ENCODE results near the gene TCEANC. TPM values are rescaled to one million over a fixed set of nuclear protein-coding genes. Genes with fewer than 3 reads are reported as not detected.

Gene TCEANC
- total RNA-seq, 2 experiments from 2014 or later = 4.3 to 4.6 TPM

- Mint-ChIP-seq H3K4me3 (no peak overlapping the region), H3K27me3 (no peaks in the 10 kb centered on the region), H3K9me3 (no peaks in the 10 kb centered on the region), H3K36me3 (ENCODE audit: low read depth) (peaks cover 15% of the 10 kb centered on the region), H3K27ac (no peak overlapping the region), H3K4me1 (peaks cover 51% of the 10 kb centered on the region)
- no peak for DNase-seq
- ChIA-PET CTCF (no interaction called here), POLR2A (interaction anchor here (1.4 kb wide), 1 partner anchor 38 kb away, joined by 4 read pairs; no protein-coding TSS in a partner anchor)
These were observed 42.7 kb downstream of the TCEANC start for GRCh38 chrX:13695601-13696115.

DNA sequence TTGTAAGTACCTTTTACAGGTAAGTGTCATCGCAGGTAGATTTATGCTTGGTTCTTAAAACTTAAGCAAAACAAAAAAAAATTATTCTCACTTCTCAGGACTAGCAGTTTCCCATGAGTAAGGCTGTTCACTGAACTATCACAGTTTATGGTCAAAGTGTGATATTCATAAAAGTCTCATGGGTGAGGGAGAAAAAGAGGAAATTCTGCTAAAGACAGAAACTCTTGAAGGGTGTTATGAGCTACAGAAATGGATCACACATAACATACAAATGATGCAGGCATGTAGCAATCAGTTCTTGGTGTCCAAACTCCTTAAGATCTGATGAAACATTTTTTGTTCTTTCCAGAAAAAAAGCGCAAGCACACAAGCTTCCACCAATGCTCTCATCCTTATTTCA lies 44.5 kb downstream of the TCEANC start:
- CTCF ChIA-PET = interaction anchor here (1.2 kb wide), 1 partner anchor 334 kb away, joined by 3 read pairs; no protein-coding TSS in a partner anchor
- DNase-seq = no peak
- Mint-ChIP-seq H3K4me3 (no peak overlapping the region), H3K27me3 (no peaks in the 10 kb centered on the region), H3K9me3 (no peaks in the 10 kb centered on the region), H3K27ac (no peak overlapping the region), H3K36me3 (ENCODE audit: low read depth) (peaks cover 21% of the 10 kb centered on the region), H3K4me1 (peaks cover 54% of the 10 kb centered on the region)
- POLR2A ChIA-PET = interaction anchor here (1.4 to 2.2 kb wide), 2 partner anchors 9 to 11 kb away, joined by 6 read pairs; partner anchors contain the start of gene RAB9A

GRCh38 chrX:13697976-13698375 lies 45.0 kb downstream of the TCEANC start:
- H3K4me3 Mint-ChIP-seq = no peak overlapping the region
- peaks cover 51% of the 10 kb centered on the region for H3K4me1 Mint-ChIP-seq
- no peak overlapping the region for H3K27ac Mint-ChIP-seq
- DNase-seq = no peak
- no peaks in the 10 kb centered on the region for H3K9me3 Mint-ChIP-seq
- ChIA-PET POLR2A (interaction anchor here (1.4 to 2.2 kb wide), 2 partner anchors 9 to 11 kb away, joined by 6 read pairs; partner anchors contain the start of gene RAB9A), CTCF (interaction anchor here (1.2 to 1.9 kb wide), 2 partner anchors 11 to 334 kb away, joined by 3 read pairs; no protein-coding TSS in a partner anchor)
- H3K27me3 Mint-ChIP-seq = no peaks in the 10 kb centered on the region
- peaks cover 21% of the 10 kb centered on the region for H3K36me3 Mint-ChIP-seq (ENCODE audit: low read depth)

DNA sequence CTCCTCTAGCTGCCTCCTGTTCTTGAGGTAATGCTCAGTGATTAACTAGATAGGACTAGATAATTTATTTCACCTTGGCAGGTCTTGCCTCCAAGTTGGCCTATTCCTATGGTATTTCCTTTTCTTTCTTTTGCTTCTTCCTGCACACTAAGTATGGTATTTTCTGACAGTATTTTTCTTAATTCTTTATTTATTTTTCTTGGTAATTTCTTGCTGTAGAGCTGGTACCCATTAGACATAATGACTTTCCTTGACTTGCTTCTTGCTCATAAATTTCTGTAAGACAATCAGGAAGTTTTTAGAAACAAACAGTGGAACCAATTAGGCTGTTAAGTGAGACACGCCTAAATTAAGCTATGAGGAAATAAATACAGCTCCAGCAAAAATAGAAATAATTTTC lies 45.5 kb downstream of the TCEANC start:
- no peaks in the 10 kb centered on the region for H3K27me3 Mint-ChIP-seq
- peaks cover 48% of the 10 kb centered on the region for H3K4me1 Mint-ChIP-seq
- ChIA-PET CTCF (interaction anchor here (1.2 to 1.9 kb wide), 2 partner anchors 10 to 333 kb away, joined by 3 read pairs; no protein-coding TSS in a partner anchor), POLR2A (interaction anchor here (1.1 to 2.2 kb wide), 2 partner anchors 10 to 38 kb away, joined by 3 to 6 read pairs; partner anchors contain the start of gene RAB9A)
- no peak overlapping the region for H3K27ac Mint-ChIP-seq
- H3K4me3 Mint-ChIP-seq = no peak overlapping the region
- no peak for DNase-seq
- H3K9me3 Mint-ChIP-seq = no peaks in the 10 kb centered on the region
- peaks cover 21% of the 10 kb centered on the region for H3K36me3 Mint-ChIP-seq (ENCODE audit: low read depth)

DNA sequence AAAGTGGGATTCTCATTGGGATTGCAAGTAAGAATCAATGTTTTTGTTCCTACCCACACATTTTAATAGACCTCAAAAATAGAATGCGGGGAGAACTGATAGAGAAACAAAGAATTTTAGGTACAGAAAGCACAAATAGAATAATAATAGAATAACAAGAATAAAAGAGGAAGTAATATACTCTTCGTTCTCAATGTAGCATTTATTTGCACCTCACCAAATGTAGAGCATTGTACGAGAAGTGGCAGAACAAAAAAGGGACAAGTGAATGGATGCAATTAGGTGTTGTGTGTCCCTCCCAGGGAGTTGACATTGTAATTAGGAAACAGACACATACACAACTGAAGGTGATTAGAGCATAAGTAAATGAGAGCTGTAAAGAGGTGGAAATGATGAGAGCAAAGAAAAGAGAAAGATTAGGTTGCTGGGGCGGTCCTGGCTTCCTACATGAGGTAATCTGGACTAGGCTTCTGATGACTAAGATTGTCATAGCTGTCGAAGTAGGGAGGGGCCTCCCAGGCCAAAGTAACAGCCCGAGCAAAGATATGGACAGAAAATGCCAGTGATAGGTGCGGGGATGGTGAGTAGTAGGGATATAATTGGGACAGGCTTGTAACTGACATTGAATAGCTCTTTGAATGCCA lies 46.4 kb downstream of the TCEANC start:
- Mint-ChIP-seq H3K4me1 (peaks cover 49% of the 10 kb centered on the region), H3K4me3 (no peak overlapping the region), H3K27me3 (no peaks in the 10 kb centered on the region), H3K27ac (no peak overlapping the region), H3K36me3 (ENCODE audit: low read depth) (peaks cover 23% of the 10 kb centered on the region), H3K9me3 (no peaks in the 10 kb centered on the region)
- no peak for DNase-seq
- ChIA-PET POLR2A (interaction anchor here (1.0 to 2.1 kb wide), 3 partner anchors 11 to 38 kb away, joined by 3 to 11 read pairs (median 3); partner anchors contain the start of gene RAB9A), CTCF (interaction anchor here (1.9 kb wide), 1 partner anchor 10 kb away, joined by 3 read pairs; no protein-coding TSS in a partner anchor)

DNA sequence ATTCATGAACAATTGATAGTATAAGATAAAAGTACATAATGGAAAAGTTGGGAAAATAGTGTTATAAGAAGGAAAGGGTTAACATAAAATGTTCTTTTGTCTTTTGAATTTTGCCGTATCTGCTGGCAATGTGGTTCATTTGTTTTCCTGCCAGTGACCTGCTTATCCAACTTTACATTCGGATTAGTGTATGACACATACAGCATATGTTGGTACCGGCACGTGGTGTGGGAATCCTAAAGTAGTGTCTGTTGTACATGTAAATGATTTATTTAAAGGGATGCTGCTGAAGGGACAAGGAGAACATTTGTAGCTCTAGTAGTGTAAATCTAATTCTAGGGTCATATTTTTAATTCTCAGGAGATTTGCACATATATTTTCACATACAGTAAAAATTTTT lies 47.4 kb downstream of the TCEANC start:
- DNase-seq = no peak
- H3K4me1 Mint-ChIP-seq = peaks cover 39% of the 10 kb centered on the region
- no peaks in the 10 kb centered on the region for H3K27me3 Mint-ChIP-seq
- no peak overlapping the region for H3K4me3 Mint-ChIP-seq
- peaks cover 19% of the 10 kb centered on the region for H3K36me3 Mint-ChIP-seq (ENCODE audit: low read depth)
- ChIA-PET CTCF (no interaction called here), POLR2A (interaction anchor here (0.6 to 2.1 kb wide), 2 partner anchors 12 to 677 kb away, joined by 3 to 11 read pairs; partner anchors contain the start of gene RAB9A)
- H3K27ac Mint-ChIP-seq = no peak overlapping the region
- no peaks in the 10 kb centered on the region for H3K9me3 Mint-ChIP-seq

GRCh38 chrX:13702111-13702789 lies 49.3 kb downstream of the TCEANC start:
- ChIA-PET CTCF (no interaction called here), POLR2A (interaction anchor here (1.3 kb wide), 1 partner anchor 32 kb away, joined by 5 read pairs; the partner anchor contains the start of genes OFD1 and TRAPPC2)
- Mint-ChIP-seq H3K36me3 (ENCODE audit: low read depth) (peaks cover 15% of the 10 kb centered on the region), H3K4me1 (peaks cover 32% of the 10 kb centered on the region), H3K27me3 (no peaks in the 10 kb centered on the region), H3K4me3 (no peak overlapping the region), H3K27ac (no peak overlapping the region), H3K9me3 (no peaks in the 10 kb centered on the region)
- no peak for DNase-seq

- Mint-ChIP-seq H3K4me3 (no peak overlapping the region), H3K36me3 (ENCODE audit: low read depth) (peaks cover 17% of the 10 kb centered on the region), H3K27ac (no peak overlapping the region), H3K27me3 (no peaks in the 10 kb centered on the region), H3K9me3 (no peaks in the 10 kb centered on the region), H3K4me1 (peaks cover 29% of the 10 kb centered on the region)
- DNase-seq = no peak
- POLR2A ChIA-PET = no interaction called here
- CTCF ChIA-PET = no interaction called here
These were observed 50.2 kb downstream of the TCEANC start for GRCh38 chrX:13703135-13703534.

DNA sequence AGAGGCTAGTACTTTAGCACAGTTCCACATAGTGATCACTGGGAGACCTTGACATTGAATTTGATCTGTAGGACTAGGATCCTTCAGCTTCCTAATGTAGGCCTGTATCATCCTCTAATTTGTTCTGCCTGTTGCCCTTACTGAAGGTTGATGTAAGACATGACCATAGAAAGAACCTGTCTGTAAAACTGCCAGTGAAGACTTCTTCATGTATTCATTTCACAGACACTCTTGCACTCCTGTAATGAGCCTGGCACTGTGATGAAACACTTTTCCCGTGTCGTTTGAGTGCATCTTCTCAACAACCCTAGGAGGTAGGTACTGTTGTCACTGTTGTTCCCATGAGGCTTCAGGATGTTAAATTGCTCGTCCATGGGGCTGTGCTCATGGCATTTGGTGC lies 50.6 kb downstream of the TCEANC start:
- DNase-seq = no peak
- Mint-ChIP-seq H3K27me3 (no peaks in the 10 kb centered on the region), H3K4me3 (no peak overlapping the region), H3K36me3 (ENCODE audit: low read depth) (peaks cover 19% of the 10 kb centered on the region), H3K27ac (no peak overlapping the region), H3K9me3 (no peaks in the 10 kb centered on the region), H3K4me1 (peaks cover 29% of the 10 kb centered on the region)
- ChIA-PET POLR2A (no interaction called here), CTCF (no interaction called here)

- H3K9me3 Mint-ChIP-seq = no peaks in the 10 kb centered on the region
- H3K36me3 Mint-ChIP-seq (ENCODE audit: low read depth) = peaks cover 46% of the 10 kb centered on the region
- no peak overlapping the region for H3K27ac Mint-ChIP-seq
- H3K27me3 Mint-ChIP-seq = no peaks in the 10 kb centered on the region
- no peak for DNase-seq
- peaks cover 2% of the 10 kb centered on the region for H3K4me1 Mint-ChIP-seq
- CTCF ChIA-PET = no interaction called here
- POLR2A ChIA-PET = interaction anchor here (0.6 to 1.0 kb wide), 2 partner anchors 23 to 25 kb away, joined by 3 to 5 read pairs; partner anchors contain the start of genes OFD1 and TRAPPC2
- H3K4me3 Mint-ChIP-seq = no peak overlapping the region
These were observed 58.2 kb downstream of the TCEANC start for GRCh38 chrX:13711141-13711540.

Other genes starting within 250 kb of the TCEANC start
- 1 to 10 TPM; 3.3 to 3.8 TPM for gene EGFL6, start 83.5 kb upstream of the TCEANC start, total RNA-seq
- gene RAB9A, start 36.0 kb downstream of the TCEANC start, total RNA-seq = 10 to 100 TPM; 16.8 to 17.5 TPM
- 10 to 100 TPM; 21.0 to 22.6 TPM for gene TRAPPC2, start 81.5 kb downstream of the TCEANC start, total RNA-seq
- gene OFD1, start 81.6 kb downstream of the TCEANC start, total RNA-seq = 10 to 100 TPM; 41.3 to 47.3 TPM
- not detected for gene GPM6B, start 164.0 kb downstream of the TCEANC start, total RNA-seq